ENCODE measurements around the gene EML6. TPM values are rescaled to one million over a fixed set of nuclear protein-coding genes. Genes with fewer than 3 reads are reported as not detected.

The EML6 gene
- total and polyA plus RNA-seq, 2 experiments from 2014 or later, result 2.7 to 6.2 TPM

GRCh38 chr2:55010915-55011314, 287.5 kb downstream of the EML6 start:
- H3K4me2 ChIP-seq, result no peak overlapping the region
- peaks cover 100% of the 10 kb centered on the region for H3K79me2 ChIP-seq (replicated peaks; ENCODE audit: insufficient read depth)
- no peak overlapping the region for H3K4me3 Mint-ChIP-seq
- H3K27me3 Mint-ChIP-seq (ENCODE audit: insufficient read depth, low read depth, poor library complexity), result peaks cover 4% of the 10 kb centered on the region
- H3K27me3 ChIP-seq (ENCODE audit: insufficient read depth), result no peaks in the 10 kb centered on the region
- H3K9me3 Mint-ChIP-seq, result no peaks in the 10 kb centered on the region; the same call in 2 of the 3 replicates
- TF ChIP-seq EZH2phosphoT487 (IDR thresholded peaks at IDR 0.05; ENCODE audit: unreplicated experiment), result no peak
- TF ChIP-seq STAT1 (IDR thresholded peaks at IDR 0.05; ENCODE audit: unreplicated experiment), result no peak
- TF ChIP-seq POLR2AphosphoS5 (IDR thresholded peaks at IDR 0.05; ENCODE audit: low read depth), result no peak
- no peak for TF ChIP-seq NANOG (IDR thresholded peaks at IDR 0.05; ENCODE audit: borderline replicate concordance)
- TF ChIP-seq REST (IDR thresholded peaks at IDR 0.05; ENCODE audit: unreplicated experiment), result no peak
- TF ChIP-seq CTCF (conservative IDR thresholded peaks at IDR 0.05; ENCODE audit: low read depth in 2 of 2), result no peak
- TF ChIP-seq, protein P1, sequence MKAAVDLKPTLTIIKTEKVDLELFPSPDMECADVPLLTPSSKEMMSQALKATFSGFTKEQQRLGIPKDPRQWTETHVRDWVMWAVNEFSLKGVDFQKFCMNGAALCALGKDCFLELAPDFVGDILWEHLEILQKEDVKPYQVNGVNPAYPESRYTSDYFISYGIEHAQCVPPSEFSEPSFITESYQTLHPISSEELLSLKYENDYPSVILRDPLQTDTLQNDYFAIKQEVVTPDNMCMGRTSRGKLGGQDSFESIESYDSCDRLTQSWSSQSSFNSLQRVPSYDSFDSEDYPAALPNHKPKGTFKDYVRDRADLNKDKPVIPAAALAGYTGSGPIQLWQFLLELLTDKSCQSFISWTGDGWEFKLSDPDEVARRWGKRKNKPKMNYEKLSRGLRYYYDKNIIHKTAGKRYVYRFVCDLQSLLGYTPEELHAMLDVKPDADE (IDR thresholded peaks at IDR 0.05), result no peak
- TF ChIP-seq EZH2 (IDR thresholded peaks at IDR 0.05; ENCODE audit: low read depth, unreplicated experiment), result no peak
- peaks cover 71% of the 10 kb centered on the region for H3K4me1 ChIP-seq (ENCODE audit: insufficient read depth)
- H3F3A ChIP-seq (replicated peaks; ENCODE audit: low read depth), result no peaks in the 10 kb centered on the region
- no peak overlapping the region for H3K27ac Mint-ChIP-seq
- no peak overlapping the region for H2AFZ ChIP-seq
- H3K36me3 Mint-ChIP-seq (ENCODE audit: low read depth), result peaks cover 3% of the 10 kb centered on the region; the same call in 1 of the 3 replicates
- ATAC-seq (no peak), DNase-seq (ENCODE audit: low spot score) (no peak)
- H3K9me2 ChIP-seq (ENCODE audit: insufficient read depth), result no peaks in the 10 kb centered on the region
- H3K4me3 ChIP-seq, result no peak overlapping the region
- no peaks in the 10 kb centered on the region for H3K36me3 ChIP-seq (ENCODE audit: insufficient read depth)
- H3K27ac ChIP-seq (ENCODE audit: low read depth), result no peak overlapping the region
- H4K20me1 ChIP-seq (replicated peaks; ENCODE audit: insufficient read depth), result peaks cover 35% of the 10 kb centered on the region
- peaks cover 68% of the 10 kb centered on the region for H3K4me1 Mint-ChIP-seq

Data from GM23338 (cell line).